Pancreas (tissue), 10 donors: ENCODE data around the gene COL4A1. TPM values are rescaled to one million over a fixed set of nuclear protein-coding genes. Genes with fewer than 3 reads are reported as not detected.
A peak's percentile ranks its signal among the peaks of the same experiment; 100 is the strongest.

Experiments used
- ATAC-seq, 4 donors: fragments of 200-7000 bp; cut with Tn5 transposase; one replicate each; pipeline versions ENCODE4 v1.8.0 to v1.9.1; 2020; ENCODE audit warnings: mild to moderate bottlenecking in 4 of 4, moderate library complexity in 4 of 4
- DNase-seq, 6 donors: peaks; one replicate each; pipeline ENCODE4 v3.0.0-alpha.2; 2020
- FAIRE-seq: peaks from 2 replicates; lab custom pipeline; 2012; peaks lifted over from hg19 to GRCh38; lab: Jason Lieb, UNC
- H3K27ac ChIP-seq, 4 donors: fragments of 200-600 bp; sonication (generic); 1 replicate in 3 of 4; 2 replicates in 1 of 4; pipeline versions ENCODE4 v1.5.0 to v1.8.0; 2020
- H3K27me3 ChIP-seq, 4 donors: fragments of 200-600 bp; one replicate each; pipeline ENCODE4 v1.8.0; 2021
- H3K36me3 ChIP-seq, 3 donors: fragments of 200-600 bp; sonication (generic) in 1 of 3; one replicate each; pipeline versions ENCODE4 v1.5.0 to v1.8.0; 2020 to 2021
- H3K4me1 ChIP-seq, 3 donors: fragments of 200-600 bp; one replicate each; pipeline ENCODE4 v1.8.0; 2021
- H3K4me3 ChIP-seq, 4 donors: fragments of 200-600 bp; sonication (generic) in 2 of 4; one replicate each; pipeline versions ENCODE4 v1.5.0 to v1.8.0; 2020 to 2021
- H3K9me3 ChIP-seq, 4 donors: fragments of 200-600 bp; one replicate each; pipeline ENCODE4 v1.8.0; 2021
- WGBS, 2 donors: extraction: QIAGEN DNeasy Blood & Tissue Kit; methylation state at CpG; one replicate each; pipeline ENCODE4 v1.1.7; 2013; 5-methylcytosine and 5-hydroxymethylcytosine counted together
- intact Hi-C, 3 donors: fragments of 100-400 bp; cut with DNase I; formaldehyde crosslinking; loops; one replicate each; pipeline versions ENCODE4 v1.11.1 to v1.14.2; 2022
- polyA plus RNA-seq, 2 donors: library from polyadenylated mRNA; stranded (reverse); fragments of 200-250 nt; gene quantifications; one replicate each; pipeline ENCODE4 v1.2.3, GENCODE V29; 2013
- total RNA-seq, 6 donors: library from RNA; stranded (reverse); fragmentation: NEBNext Ultra II Directional in 4 of 6; extraction: Animal tissue kit (Norgen Biotek cat#: 25700) in 4 of 6; gene quantifications; one replicate each; pipeline versions ENCODE4 v1.2.1 to v1.2.4, GENCODE V29; 2021 to 2023
- TF ChIP-seq, protein P1 (sequence below), 4 donors: fragments of 200-600 bp; sonication (generic) in 3 of 4; IDR thresholded peaks; one replicate each; pipeline versions ENCODE4 v1.5.0 to v1.8.0; 2021; ENCODE audit warnings: antibody characterized with exemption in 4 of 4
- donor health status: healthy with polysubstance abuse.
- donor health status: DM: no; HTN: no; CAD: no; lungs with moderate emphysema.
- donor health status: DM: no; HTN: no; CAD: no.
- donor health status: control.
- donor health status: control.
- donor health status: Bipolar disorder and iron deficiency.
- donor health status: DM: yes; HTN: yes; CAD: no.
- donor health status: DM: no; HTN: no; CAD: no.
- donor health status: DM: no; HTN: no; CAD: no.
- donor health status: DM: yes; HTN: yes; CAD: no.

The COL4A1 gene
- total and polyA plus RNA-seq, 8 donors, result 20.7 to 167 (median 35.6) TPM

DNA sequence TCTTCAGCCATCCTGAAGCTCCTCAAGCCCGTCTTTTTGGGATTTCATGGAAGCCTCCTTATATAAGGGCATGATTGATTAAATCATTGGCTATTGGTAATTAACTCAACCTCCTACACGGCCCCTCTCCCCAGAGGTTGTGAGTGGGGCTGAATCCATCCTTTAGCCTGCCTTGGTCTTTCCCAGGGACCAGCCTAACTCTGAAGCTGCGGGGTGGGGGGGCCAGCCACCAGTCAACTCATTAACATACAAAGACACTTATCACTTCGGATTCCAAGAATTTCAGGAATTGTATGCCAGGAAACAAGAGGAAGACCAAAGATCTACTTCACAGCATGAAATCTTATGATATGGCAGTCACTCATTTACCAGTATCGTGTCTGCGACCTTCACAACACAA lies 9.9 kb downstream of the COL4A1 start:
- Histone ChIP-seq H3K9me3 (no peaks in the 10 kb centered on the region), H3K27me3 (no peaks in the 10 kb centered on the region), H3K4me3 (no peak overlapping the region), H3K4me1 (no peaks in the 10 kb centered on the region), H3K27ac (no peak overlapping the region), H3K36me3 (no peaks in the 10 kb centered on the region)
- TF ChIP-seq, protein P1, sequence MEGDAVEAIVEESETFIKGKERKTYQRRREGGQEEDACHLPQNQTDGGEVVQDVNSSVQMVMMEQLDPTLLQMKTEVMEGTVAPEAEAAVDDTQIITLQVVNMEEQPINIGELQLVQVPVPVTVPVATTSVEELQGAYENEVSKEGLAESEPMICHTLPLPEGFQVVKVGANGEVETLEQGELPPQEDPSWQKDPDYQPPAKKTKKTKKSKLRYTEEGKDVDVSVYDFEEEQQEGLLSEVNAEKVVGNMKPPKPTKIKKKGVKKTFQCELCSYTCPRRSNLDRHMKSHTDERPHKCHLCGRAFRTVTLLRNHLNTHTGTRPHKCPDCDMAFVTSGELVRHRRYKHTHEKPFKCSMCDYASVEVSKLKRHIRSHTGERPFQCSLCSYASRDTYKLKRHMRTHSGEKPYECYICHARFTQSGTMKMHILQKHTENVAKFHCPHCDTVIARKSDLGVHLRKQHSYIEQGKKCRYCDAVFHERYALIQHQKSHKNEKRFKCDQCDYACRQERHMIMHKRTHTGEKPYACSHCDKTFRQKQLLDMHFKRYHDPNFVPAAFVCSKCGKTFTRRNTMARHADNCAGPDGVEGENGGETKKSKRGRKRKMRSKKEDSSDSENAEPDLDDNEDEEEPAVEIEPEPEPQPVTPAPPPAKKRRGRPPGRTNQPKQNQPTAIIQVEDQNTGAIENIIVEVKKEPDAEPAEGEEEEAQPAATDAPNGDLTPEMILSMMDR (IDR thresholded peaks at IDR 0.05), result no peak
- ATAC-seq, result no peak
- intact Hi-C loops, result no loop called here
- no peak for FAIRE-seq
- DNase-seq, result no peak
- WGBS, 2 donors, result 45 to 53% methylated on average over 6 of the region's 6 CpGs

DNA sequence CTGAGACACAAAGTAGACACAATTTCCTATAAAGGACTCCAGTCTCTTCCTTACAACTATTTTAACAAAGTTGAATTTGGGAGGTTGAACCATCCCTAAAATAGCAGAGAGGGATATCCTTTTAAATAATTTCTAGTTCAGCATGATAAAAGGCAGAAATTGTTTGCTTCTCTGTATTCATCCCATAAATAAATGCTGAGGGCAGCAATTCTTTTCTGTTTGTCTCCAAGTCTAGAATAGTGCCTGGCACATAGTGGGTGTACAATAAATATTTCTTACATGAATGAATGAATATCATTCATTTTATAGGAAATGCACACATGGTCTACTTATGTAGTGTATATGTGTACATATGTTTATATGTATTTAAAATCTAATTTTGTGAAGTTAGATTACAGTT lies 12.3 kb downstream of the COL4A1 start:
- DNase-seq, result no peak
- Histone ChIP-seq H3K4me3 (no peak overlapping the region), H3K27ac (no peak overlapping the region), H3K4me1 (no peaks in the 10 kb centered on the region), H3K36me3 (no peaks in the 10 kb centered on the region), H3K27me3 (no peaks in the 10 kb centered on the region), H3K9me3 (no peaks in the 10 kb centered on the region)
- intact Hi-C loops, result no loop called here
- TF ChIP-seq, protein P1 (IDR thresholded peaks at IDR 0.05), result no peak
- FAIRE-seq, result no peak
- no peak for ATAC-seq

GRCh38 chr13:110294146-110294545 lies 12.8 kb downstream of the COL4A1 start:
- WGBS, 2 donors, result 61 to 82% methylated on average over 3 of the region's 3 CpGs

GRCh38 chr13:110293649-110294048 lies 13.3 kb downstream of the COL4A1 start:
- DNase-seq, result no peak
- intact Hi-C loops, result no loop called here
- no peaks in the 10 kb centered on the region for H3K27me3 ChIP-seq
- no peak for FAIRE-seq
- no peaks in the 10 kb centered on the region for H3K4me1 ChIP-seq
- H3K4me3 ChIP-seq, result no peak overlapping the region
- WGBS, 2 donors, result 45 to 49% methylated on average over 3 of the region's 3 CpGs
- H3K36me3 ChIP-seq, result no peaks in the 10 kb centered on the region
- ATAC-seq, result peak in 1 of 4 donors; percentile 21
- no peak overlapping the region for H3K27ac ChIP-seq
- no peaks in the 10 kb centered on the region for H3K9me3 ChIP-seq
- TF ChIP-seq, protein P1 (IDR thresholded peaks at IDR 0.05), result no peak

More at GRCh38 chr13:110294146-110294545, 12.8 kb downstream of the COL4A1 start:
- FAIRE-seq, result no peak
- H3K4me3 ChIP-seq, result no peak overlapping the region
- intact Hi-C loops, result no loop called here
- no peak for DNase-seq
- H3K36me3 ChIP-seq, result no peaks in the 10 kb centered on the region
- ATAC-seq, result peak in 2 of 4 donors; percentile 52 to 68
- no peaks in the 10 kb centered on the region for H3K27me3 ChIP-seq
- H3K4me1 ChIP-seq, result no peaks in the 10 kb centered on the region
- no peak overlapping the region for H3K27ac ChIP-seq
- H3K9me3 ChIP-seq, result no peaks in the 10 kb centered on the region
- TF ChIP-seq, protein P1 (IDR thresholded peaks at IDR 0.05), result no peak

DNA sequence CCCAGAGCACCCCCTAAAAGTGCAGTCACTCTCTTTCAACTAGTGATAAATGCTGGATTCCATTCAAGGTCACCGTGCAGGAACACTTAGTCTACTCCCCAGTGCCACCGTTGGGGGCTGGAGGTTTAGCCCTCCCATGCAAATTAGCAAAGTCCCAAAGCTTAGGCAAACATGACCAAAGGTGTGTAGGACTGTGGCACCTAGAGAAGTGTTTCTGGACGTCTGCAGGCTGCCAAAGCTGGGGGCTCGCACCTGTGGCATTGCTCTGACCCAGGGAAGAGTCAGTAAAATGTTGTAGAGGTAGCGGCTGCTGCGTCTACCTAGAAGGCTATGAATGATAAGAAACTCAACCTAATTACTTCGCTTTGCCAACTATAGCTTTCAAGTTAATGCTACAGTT lies 13.9 kb downstream of the COL4A1 start:
- DNase-seq (no peak), ATAC-seq (no peak), FAIRE-seq (no peak)
- H3K4me3 ChIP-seq, result no peak overlapping the region
- no peak overlapping the region for H3K27ac ChIP-seq
- intact Hi-C loops, result no loop called here
- no peaks in the 10 kb centered on the region for H3K27me3 ChIP-seq
- H3K4me1 ChIP-seq, result no peaks in the 10 kb centered on the region
- H3K9me3 ChIP-seq, result no peaks in the 10 kb centered on the region
- H3K36me3 ChIP-seq, result no peaks in the 10 kb centered on the region
- TF ChIP-seq, protein P1 (IDR thresholded peaks at IDR 0.05), result no peak
- WGBS, 2 donors, result 47 to 59% methylated on average over 7 of the region's 7 CpGs
